Right atrium auricular region (tissue), 2 donors: Measurements from ENCODE around the gene CLDN14. TPM values are rescaled to one million over a fixed set of nuclear protein-coding genes. Genes with fewer than 3 reads are reported as not detected.

ENCODE experiments used
- DNase-seq: peaks from one replicate; pipeline ENCODE4 v3.0.0-alpha.2; 2019; ENCODE audit warnings: low spot score
- H3K27ac ChIP-seq, 2 donors: fragments of 200-600 bp; sonication (generic); 1 replicate in 1 of 2; 2 replicates in 1 of 2; pipeline ENCODE4 v1.5.1; 2016 to 2019
- H3K27me3 ChIP-seq, 2 donors: fragments of 200-600 bp; sonication (generic); one replicate each; pipeline versions ENCODE4 v1.5.1 to v1.6.0; 2017 to 2019
- H3K36me3 ChIP-seq: fragments of 200-600 bp; sonication (generic); one replicate; pipeline ENCODE4 v1.5.1; 2016
- H3K4me1 ChIP-seq, 2 donors: fragments of 200-600 bp; sonication (generic); one replicate each; pipeline versions ENCODE4 v1.5.1 to v1.6.0; 2017 to 2019
- H3K4me3 ChIP-seq, 2 donors: fragments of 200-600 bp; sonication (generic); 1 replicate in 1 of 2; 2 replicates in 1 of 2; pipeline ENCODE4 v1.5.1; 2017 to 2019; ENCODE audit warnings: mild to moderate bottlenecking in 1 of 2, moderate library complexity in 1 of 2
- H3K9me3 ChIP-seq, 2 donors: fragments of 200-600 bp; sonication (generic); one replicate each; pipeline ENCODE4 v1.5.1; 2019
- CTCF ChIP-seq, 2 donors: fragments of 200-600 bp; sonication (generic); IDR thresholded peaks; one replicate each; pipeline ENCODE4 v1.5.1; 2019; ENCODE audit warnings: antibody characterized with exemption in 2 of 2
- total RNA-seq, 2 donors: library from RNA; depleted of rRNA; stranded (reverse); fragments of >200 nt; gene quantifications; one replicate each; pipeline ENCODE4 v1.1.0, GENCODE V29; 2016

Gene CLDN14
- total RNA-seq, 2 donors from 2014 or later = not detected

GRCh38 chr21:36487641-36488307, 7.9 kb upstream of the CLDN14 start:
- Histone ChIP-seq H3K4me3 (no peak overlapping the region), H3K9me3 (no peaks in the 10 kb centered on the region), H3K36me3 (no peaks in the 10 kb centered on the region), H3K27ac (no peak overlapping the region), H3K27me3 (no peaks in the 10 kb centered on the region), H3K4me1 (no peaks in the 10 kb centered on the region)
- no peak for DNase-seq
- TF ChIP-seq CTCF (IDR thresholded peaks at IDR 0.05) = no peak

GRCh38 chr21:36486246-36486645, 6.3 kb upstream of the CLDN14 start:
- no peaks in the 10 kb centered on the region for H3K4me1 ChIP-seq
- H3K4me3 ChIP-seq = no peak overlapping the region
- no peak for TF ChIP-seq CTCF (IDR thresholded peaks at IDR 0.05)
- H3K27ac ChIP-seq = no peak overlapping the region
- no peak for DNase-seq
- no peaks in the 10 kb centered on the region for H3K36me3 ChIP-seq
- H3K27me3 ChIP-seq = no peaks in the 10 kb centered on the region
- no peaks in the 10 kb centered on the region for H3K9me3 ChIP-seq

GRCh38 chr21:36485476-36485875, 5.6 kb upstream of the CLDN14 start:
- Histone ChIP-seq H3K9me3 (no peaks in the 10 kb centered on the region), H3K4me3 (no peak overlapping the region), H3K27me3 (no peaks in the 10 kb centered on the region), H3K36me3 (no peaks in the 10 kb centered on the region), H3K27ac (no peak overlapping the region), H3K4me1 (no peaks in the 10 kb centered on the region)
- DNase-seq = no peak
- no peak for TF ChIP-seq CTCF (IDR thresholded peaks at IDR 0.05)

GRCh38 chr21:36483095-36483494, 3.2 kb upstream of the CLDN14 start:
- Histone ChIP-seq H3K4me1 (no peaks in the 10 kb centered on the region), H3K36me3 (no peaks in the 10 kb centered on the region), H3K4me3 (no peak overlapping the region), H3K9me3 (no peaks in the 10 kb centered on the region), H3K27me3 (no peaks in the 10 kb centered on the region), H3K27ac (no peak overlapping the region)
- TF ChIP-seq CTCF (IDR thresholded peaks at IDR 0.05) = no peak
- DNase-seq = no peak

- no peaks in the 10 kb centered on the region for H3K27me3 ChIP-seq
- H3K4me1 ChIP-seq = no peaks in the 10 kb centered on the region
- H3K9me3 ChIP-seq = no peaks in the 10 kb centered on the region
- no peaks in the 10 kb centered on the region for H3K36me3 ChIP-seq
- no peak overlapping the region for H3K27ac ChIP-seq
- H3K4me3 ChIP-seq = no peak overlapping the region
- DNase-seq = no peak
- TF ChIP-seq CTCF (IDR thresholded peaks at IDR 0.05) = no peak
These were observed 2.8 kb upstream of the CLDN14 start for GRCh38 chr21:36482673-36483072.

GRCh38 chr21:36482181-36482580, 2.3 kb upstream of the CLDN14 start:
- H3K36me3 ChIP-seq = no peaks in the 10 kb centered on the region
- no peak overlapping the region for H3K4me3 ChIP-seq
- H3K27me3 ChIP-seq = no peaks in the 10 kb centered on the region
- DNase-seq = no peak
- H3K4me1 ChIP-seq = no peaks in the 10 kb centered on the region
- H3K27ac ChIP-seq = no peak overlapping the region
- no peaks in the 10 kb centered on the region for H3K9me3 ChIP-seq
- TF ChIP-seq CTCF (IDR thresholded peaks at IDR 0.05) = no peak
